ENCODE measurements around the gene KISS1R. TPM values are rescaled to one million over a fixed set of nuclear protein-coding genes. Genes with fewer than 3 reads are reported as not detected.
A peak's percentile ranks its signal among the peaks of the same experiment; 100 is the strongest.

KISS1R gene
- total RNA-seq, 1 donor, result not detected

- no peak for TF ChIP-seq CTCF (IDR thresholded peaks at IDR 0.05; ENCODE audit: insufficient read depth, low read length)
- H3K4me3 ChIP-seq (ENCODE audit: low read depth, low read length), result no peak overlapping the region
- peak; percentile 59 for DNase-seq (ENCODE audit: low read depth)
These were observed 17.8 kb downstream of the KISS1R start for GRCh38 chr19:934865-935479.

GRCh38 chr19:936175-936546 lies 19.0 kb downstream of the KISS1R start:
- H3K4me3 ChIP-seq (ENCODE audit: low read depth, low read length), result no peak overlapping the region
- DNase-seq (ENCODE audit: low read depth), result no peak
- TF ChIP-seq CTCF (IDR thresholded peaks at IDR 0.05; ENCODE audit: insufficient read depth, low read length), result no peak

GRCh38 chr19:937259-937694 lies 20.1 kb downstream of the KISS1R start:
- no peak for TF ChIP-seq CTCF (IDR thresholded peaks at IDR 0.05; ENCODE audit: insufficient read depth, low read length)
- no peak for DNase-seq (ENCODE audit: low read depth)
- H3K4me3 ChIP-seq (ENCODE audit: low read depth, low read length), result no peak overlapping the region

- TF ChIP-seq CTCF (IDR thresholded peaks at IDR 0.05; ENCODE audit: insufficient read depth, low read length), result no peak
- no peak for DNase-seq (ENCODE audit: low read depth)
- no peak overlapping the region for H3K4me3 ChIP-seq (ENCODE audit: low read depth, low read length)
These were observed 21.2 kb downstream of the KISS1R start for GRCh38 chr19:938233-938923.

- no peak for DNase-seq (ENCODE audit: low read depth)
- no peak overlapping the region for H3K4me3 ChIP-seq (ENCODE audit: low read depth, low read length)
- TF ChIP-seq CTCF (IDR thresholded peaks at IDR 0.05; ENCODE audit: insufficient read depth, low read length), result no peak
These were observed 22.3 kb downstream of the KISS1R start for GRCh38 chr19:939439-939838.

GRCh38 chr19:939922-940321 lies 22.8 kb downstream of the KISS1R start:
- no peak for TF ChIP-seq CTCF (IDR thresholded peaks at IDR 0.05; ENCODE audit: insufficient read depth, low read length)

More at GRCh38 chr19:939922-940321, 22.8 kb downstream of the KISS1R start:
- H3K4me3 ChIP-seq (ENCODE audit: low read depth, low read length), result no peak overlapping the region
- DNase-seq (ENCODE audit: low read depth), result no peak

All from fibroblast of the aortic adventitia (primary cell).